H1 (cell line): Measurements from ENCODE around the gene ANKS1A. TPM values are rescaled to one million over a fixed set of nuclear protein-coding genes. Genes with fewer than 3 reads are reported as not detected.

Experiments
- HDAC2 ChIP-seq, 2 experiments: fragments of 300-600 bp in 1 of 2; sonication (generic) in 1 of 2; IDR thresholded peaks; 2 replicates each; pipeline ENCODE4 v1.6.1; 2011 to 2012; ENCODE audit warnings: low read depth in 2 of 2, low read length in 2 of 2, mild to moderate bottlenecking in 2 of 2, moderate library complexity in 2 of 2, borderline replicate concordance in 1 of 2, inconsistent platforms in 1 of 2
- KDM1A ChIP-seq: fragments of 200-600, 300-600 bp; sonication (generic); IDR thresholded peaks from 2 replicates; pipeline ENCODE4 v1.7.1; 2016; ENCODE audit warnings: mild to moderate bottlenecking, low read length, borderline replicate concordance
- SP4 ChIP-seq: IDR thresholded peaks from 2 replicates; pipeline ENCODE4 v1.6.1; 2012; ENCODE audit warnings: low read length, inconsistent platforms
- polyA plus RNA-seq, 7 experiments: library from polyadenylated mRNA; depleted of rRNA in 3 of 7; stranded (reverse) in 5 of 7; unstranded in 2 of 7; fragments of >200 nt in 5 of 7; fragments of 200-250 nt in 2 of 7; gene quantifications; 1 replicate in 5 of 7; 2 replicates in 1 of 7; 4 replicates in 1 of 7; pipeline versions ENCODE4 v1.2.1 to v1.2.3, GENCODE V29; 2011 to 2013; ENCODE audit warnings: missing spikeins in 2 of 7, mixed read lengths in 2 of 7
- total RNA-seq: library from RNA; stranded (reverse); fragmentation: NEBNext Ultra II Directional; extraction: Animal tissue kit (Norgen Biotek cat#: 25700); gene quantifications from 2 replicates; pipeline ENCODE4 v1.2.1, GENCODE V29; 2021
- TF ChIP-seq, protein P1 (sequence below): fragments of 300-600 bp; sonication (generic); IDR thresholded peaks from 2 replicates; pipeline ENCODE4 v1.7.1; 2012; ENCODE audit warnings: low read length, moderate library complexity, mild to moderate bottlenecking, inconsistent platforms; ENCODE audit not compliant: insufficient replicate concordance

The ANKS1A gene
- total and polyA plus RNA-seq, 2 of the 8 experiments (the other 6 are each of a cell fraction or from before 2014, with no cell fraction given), result 9.8 to 30.9 TPM

DNA sequence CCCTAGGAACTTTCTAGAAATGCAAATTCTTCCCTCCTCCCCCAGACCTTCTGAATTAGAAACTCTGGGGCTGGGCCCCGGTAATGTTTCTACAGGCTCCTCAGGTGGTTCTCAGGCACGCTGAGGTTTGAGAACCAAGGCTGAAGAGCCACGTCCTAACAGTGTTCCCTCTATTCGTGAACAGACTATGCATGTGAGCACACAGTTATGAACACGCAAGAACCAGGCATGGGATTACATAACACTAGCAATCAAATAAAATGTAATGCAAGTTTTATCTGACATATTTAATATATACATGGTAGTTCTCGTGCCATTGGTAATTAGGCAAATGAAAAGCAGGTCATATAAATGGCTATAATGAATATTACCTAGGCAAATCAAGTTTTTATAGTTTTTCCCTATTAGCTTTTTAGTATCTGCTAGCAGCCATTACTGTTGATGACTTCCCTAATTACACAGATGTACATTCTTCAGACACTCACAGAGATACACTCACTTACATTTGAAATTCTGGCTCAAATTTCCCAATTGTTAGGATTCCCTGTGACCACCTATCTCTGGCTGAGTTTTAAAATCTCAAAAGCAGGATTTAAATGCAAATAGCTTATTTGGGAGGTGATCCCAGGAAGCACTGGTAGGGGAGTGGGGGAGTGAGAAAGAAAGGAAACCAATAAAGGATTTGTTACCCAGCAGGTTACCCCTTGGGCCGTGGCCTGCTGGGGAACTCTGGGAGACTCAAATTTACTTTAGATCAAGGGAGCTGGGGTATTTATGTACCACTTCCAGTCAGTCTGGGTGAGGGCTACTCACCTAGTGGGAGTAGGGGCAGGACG, 148.0 kb downstream of the ANKS1A start (continued):
- TF ChIP-seq, protein P1, sequence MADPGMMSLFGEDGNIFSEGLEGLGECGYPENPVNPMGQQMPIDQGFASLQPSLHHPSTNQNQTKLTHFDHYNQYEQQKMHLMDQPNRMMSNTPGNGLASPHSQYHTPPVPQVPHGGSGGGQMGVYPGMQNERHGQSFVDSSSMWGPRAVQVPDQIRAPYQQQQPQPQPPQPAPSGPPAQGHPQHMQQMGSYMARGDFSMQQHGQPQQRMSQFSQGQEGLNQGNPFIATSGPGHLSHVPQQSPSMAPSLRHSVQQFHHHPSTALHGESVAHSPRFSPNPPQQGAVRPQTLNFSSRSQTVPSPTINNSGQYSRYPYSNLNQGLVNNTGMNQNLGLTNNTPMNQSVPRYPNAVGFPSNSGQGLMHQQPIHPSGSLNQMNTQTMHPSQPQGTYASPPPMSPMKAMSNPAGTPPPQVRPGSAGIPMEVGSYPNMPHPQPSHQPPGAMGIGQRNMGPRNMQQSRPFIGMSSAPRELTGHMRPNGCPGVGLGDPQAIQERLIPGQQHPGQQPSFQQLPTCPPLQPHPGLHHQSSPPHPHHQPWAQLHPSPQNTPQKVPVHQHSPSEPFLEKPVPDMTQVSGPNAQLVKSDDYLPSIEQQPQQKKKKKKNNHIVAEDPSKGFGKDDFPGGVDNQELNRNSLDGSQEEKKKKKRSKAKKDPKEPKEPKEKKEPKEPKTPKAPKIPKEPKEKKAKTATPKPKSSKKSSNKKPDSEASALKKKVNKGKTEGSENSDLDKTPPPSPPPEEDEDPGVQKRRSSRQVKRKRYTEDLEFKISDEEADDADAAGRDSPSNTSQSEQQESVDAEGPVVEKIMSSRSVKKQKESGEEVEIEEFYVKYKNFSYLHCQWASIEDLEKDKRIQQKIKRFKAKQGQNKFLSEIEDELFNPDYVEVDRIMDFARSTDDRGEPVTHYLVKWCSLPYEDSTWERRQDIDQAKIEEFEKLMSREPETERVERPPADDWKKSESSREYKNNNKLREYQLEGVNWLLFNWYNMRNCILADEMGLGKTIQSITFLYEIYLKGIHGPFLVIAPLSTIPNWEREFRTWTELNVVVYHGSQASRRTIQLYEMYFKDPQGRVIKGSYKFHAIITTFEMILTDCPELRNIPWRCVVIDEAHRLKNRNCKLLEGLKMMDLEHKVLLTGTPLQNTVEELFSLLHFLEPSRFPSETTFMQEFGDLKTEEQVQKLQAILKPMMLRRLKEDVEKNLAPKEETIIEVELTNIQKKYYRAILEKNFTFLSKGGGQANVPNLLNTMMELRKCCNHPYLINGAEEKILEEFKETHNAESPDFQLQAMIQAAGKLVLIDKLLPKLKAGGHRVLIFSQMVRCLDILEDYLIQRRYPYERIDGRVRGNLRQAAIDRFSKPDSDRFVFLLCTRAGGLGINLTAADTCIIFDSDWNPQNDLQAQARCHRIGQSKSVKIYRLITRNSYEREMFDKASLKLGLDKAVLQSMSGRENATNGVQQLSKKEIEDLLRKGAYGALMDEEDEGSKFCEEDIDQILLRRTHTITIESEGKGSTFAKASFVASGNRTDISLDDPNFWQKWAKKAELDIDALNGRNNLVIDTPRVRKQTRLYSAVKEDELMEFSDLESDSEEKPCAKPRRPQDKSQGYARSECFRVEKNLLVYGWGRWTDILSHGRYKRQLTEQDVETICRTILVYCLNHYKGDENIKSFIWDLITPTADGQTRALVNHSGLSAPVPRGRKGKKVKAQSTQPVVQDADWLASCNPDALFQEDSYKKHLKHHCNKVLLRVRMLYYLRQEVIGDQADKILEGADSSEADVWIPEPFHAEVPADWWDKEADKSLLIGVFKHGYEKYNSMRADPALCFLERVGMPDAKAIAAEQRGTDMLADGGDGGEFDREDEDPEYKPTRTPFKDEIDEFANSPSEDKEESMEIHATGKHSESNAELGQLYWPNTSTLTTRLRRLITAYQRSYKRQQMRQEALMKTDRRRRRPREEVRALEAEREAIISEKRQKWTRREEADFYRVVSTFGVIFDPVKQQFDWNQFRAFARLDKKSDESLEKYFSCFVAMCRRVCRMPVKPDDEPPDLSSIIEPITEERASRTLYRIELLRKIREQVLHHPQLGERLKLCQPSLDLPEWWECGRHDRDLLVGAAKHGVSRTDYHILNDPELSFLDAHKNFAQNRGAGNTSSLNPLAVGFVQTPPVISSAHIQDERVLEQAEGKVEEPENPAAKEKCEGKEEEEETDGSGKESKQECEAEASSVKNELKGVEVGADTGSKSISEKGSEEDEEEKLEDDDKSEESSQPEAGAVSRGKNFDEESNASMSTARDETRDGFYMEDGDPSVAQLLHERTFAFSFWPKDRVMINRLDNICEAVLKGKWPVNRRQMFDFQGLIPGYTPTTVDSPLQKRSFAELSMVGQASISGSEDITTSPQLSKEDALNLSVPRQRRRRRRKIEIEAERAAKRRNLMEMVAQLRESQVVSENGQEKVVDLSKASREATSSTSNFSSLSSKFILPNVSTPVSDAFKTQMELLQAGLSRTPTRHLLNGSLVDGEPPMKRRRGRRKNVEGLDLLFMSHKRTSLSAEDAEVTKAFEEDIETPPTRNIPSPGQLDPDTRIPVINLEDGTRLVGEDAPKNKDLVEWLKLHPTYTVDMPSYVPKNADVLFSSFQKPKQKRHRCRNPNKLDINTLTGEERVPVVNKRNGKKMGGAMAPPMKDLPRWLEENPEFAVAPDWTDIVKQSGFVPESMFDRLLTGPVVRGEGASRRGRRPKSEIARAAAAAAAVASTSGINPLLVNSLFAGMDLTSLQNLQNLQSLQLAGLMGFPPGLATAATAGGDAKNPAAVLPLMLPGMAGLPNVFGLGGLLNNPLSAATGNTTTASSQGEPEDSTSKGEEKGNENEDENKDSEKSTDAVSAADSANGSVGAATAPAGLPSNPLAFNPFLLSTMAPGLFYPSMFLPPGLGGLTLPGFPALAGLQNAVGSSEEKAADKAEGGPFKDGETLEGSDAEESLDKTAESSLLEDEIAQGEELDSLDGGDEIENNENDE, result peak; percentile 61
- peak in 1 of 2 experiments; percentile 56; a peak in 1 of 4 replicates for TF ChIP-seq HDAC2 (IDR thresholded peaks at IDR 0.05; ENCODE audit: borderline replicate concordance in 1 of 2, low read depth in 2 of 2, low read length in 2 of 2)
- TF ChIP-seq SP4, result no peak
- TF ChIP-seq KDM1A, result no peak
